ENCODE data around the gene CENPF. TPM values are rescaled to one million over a fixed set of nuclear protein-coding genes. Genes with fewer than 3 reads are reported as not detected.

Gene CENPF
- polyA plus RNA-seq, 1 donor from 2014 or later = 5.4 TPM

DNA sequence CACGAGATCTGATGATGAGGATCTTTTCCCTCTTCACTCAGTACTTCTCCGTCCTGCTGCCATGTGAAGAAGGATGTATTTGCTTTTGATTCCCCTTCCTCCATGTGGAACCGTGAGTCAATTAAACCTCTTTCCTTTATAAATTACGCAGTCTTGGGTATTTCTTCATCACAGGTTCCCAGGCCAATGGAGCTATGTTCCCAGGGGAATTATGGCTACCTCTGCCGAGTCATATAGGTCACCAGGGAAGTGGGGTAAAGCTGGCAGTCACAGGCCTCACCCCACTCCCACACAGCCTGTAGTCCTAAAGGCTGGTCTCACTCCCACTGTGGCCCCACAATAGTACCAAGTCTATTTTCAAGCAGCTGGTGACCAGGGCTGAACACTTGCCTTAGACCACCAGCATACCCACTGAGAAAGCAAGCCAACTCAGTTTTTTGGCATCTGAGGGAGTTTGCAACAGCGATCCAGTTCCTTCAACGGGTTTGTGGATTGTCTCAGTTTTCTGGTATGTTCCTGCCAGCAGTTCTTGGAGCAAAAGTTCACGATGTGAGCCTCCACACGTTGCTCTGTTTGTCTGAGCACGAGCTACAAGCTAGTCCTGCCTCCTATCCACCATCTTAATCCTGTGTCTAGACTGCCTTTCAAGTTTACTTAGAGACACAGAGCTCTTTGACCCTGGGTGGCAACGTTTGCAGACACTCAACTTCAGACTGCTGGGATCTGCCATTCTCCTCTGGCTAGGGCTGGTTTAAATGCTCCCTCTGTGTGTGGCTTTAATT, 104.5 kb downstream of the CENPF start:
- Histone ChIP-seq H3K4me3 (ENCODE audit: low read length) (no peak overlapping the region), H2AFZ (ENCODE audit: low read depth, low read length) (no peak overlapping the region), H3K4me2 (ENCODE audit: low read length) (no peak overlapping the region), H3K79me2 (replicated peaks; ENCODE audit: insufficient read depth, low read length) (no peaks in the 10 kb centered on the region), H3K9me2 (ENCODE audit: insufficient read depth, low read length) (no peaks in the 10 kb centered on the region), H3K27ac (ENCODE audit: low read length) (no peak overlapping the region), H4K20me1 (ENCODE audit: insufficient read depth) (no peaks in the 10 kb centered on the region), H3F3A (ENCODE audit: insufficient read depth, low read length, poor library complexity, severe bottlenecking) (no peaks in the 10 kb centered on the region), H3K9me3 (ENCODE audit: low read length) (no peaks in the 10 kb centered on the region), H3K9ac (ENCODE audit: low read length) (no peak overlapping the region), H3K27me3 (ENCODE audit: insufficient read depth, low read depth, low read length) (no peaks in the 10 kb centered on the region), H3K36me3 (ENCODE audit: insufficient read depth, low read length) (no peaks in the 10 kb centered on the region)
- TF ChIP-seq RAD21 (conservative IDR thresholded peaks at IDR 0.05) (no peak), SMC3 (conservative IDR thresholded peaks at IDR 0.05; ENCODE audit: poor library complexity) (no peak), EZH2 (IDR thresholded peaks at IDR 0.05; ENCODE audit: borderline replicate concordance, insufficient read depth, low read length, poor library complexity, severe bottlenecking) (no peak), TAF1 (IDR thresholded peaks at IDR 0.05; ENCODE audit: low read depth) (no peak), MXI1 (conservative IDR thresholded peaks at IDR 0.05; ENCODE audit: poor library complexity, severe bottlenecking) (no peak), POLR2AphosphoS5 (IDR thresholded peaks at IDR 0.05) (no peak), EP300 (conservative IDR thresholded peaks at IDR 0.05; ENCODE audit: poor library complexity, severe bottlenecking) (no peak)
- TF ChIP-seq, protein P1, sequence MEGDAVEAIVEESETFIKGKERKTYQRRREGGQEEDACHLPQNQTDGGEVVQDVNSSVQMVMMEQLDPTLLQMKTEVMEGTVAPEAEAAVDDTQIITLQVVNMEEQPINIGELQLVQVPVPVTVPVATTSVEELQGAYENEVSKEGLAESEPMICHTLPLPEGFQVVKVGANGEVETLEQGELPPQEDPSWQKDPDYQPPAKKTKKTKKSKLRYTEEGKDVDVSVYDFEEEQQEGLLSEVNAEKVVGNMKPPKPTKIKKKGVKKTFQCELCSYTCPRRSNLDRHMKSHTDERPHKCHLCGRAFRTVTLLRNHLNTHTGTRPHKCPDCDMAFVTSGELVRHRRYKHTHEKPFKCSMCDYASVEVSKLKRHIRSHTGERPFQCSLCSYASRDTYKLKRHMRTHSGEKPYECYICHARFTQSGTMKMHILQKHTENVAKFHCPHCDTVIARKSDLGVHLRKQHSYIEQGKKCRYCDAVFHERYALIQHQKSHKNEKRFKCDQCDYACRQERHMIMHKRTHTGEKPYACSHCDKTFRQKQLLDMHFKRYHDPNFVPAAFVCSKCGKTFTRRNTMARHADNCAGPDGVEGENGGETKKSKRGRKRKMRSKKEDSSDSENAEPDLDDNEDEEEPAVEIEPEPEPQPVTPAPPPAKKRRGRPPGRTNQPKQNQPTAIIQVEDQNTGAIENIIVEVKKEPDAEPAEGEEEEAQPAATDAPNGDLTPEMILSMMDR (IDR thresholded peaks at IDR 0.05; ENCODE audit: poor library complexity, severe bottlenecking) = no peak
- TF ChIP-seq, protein P2, sequence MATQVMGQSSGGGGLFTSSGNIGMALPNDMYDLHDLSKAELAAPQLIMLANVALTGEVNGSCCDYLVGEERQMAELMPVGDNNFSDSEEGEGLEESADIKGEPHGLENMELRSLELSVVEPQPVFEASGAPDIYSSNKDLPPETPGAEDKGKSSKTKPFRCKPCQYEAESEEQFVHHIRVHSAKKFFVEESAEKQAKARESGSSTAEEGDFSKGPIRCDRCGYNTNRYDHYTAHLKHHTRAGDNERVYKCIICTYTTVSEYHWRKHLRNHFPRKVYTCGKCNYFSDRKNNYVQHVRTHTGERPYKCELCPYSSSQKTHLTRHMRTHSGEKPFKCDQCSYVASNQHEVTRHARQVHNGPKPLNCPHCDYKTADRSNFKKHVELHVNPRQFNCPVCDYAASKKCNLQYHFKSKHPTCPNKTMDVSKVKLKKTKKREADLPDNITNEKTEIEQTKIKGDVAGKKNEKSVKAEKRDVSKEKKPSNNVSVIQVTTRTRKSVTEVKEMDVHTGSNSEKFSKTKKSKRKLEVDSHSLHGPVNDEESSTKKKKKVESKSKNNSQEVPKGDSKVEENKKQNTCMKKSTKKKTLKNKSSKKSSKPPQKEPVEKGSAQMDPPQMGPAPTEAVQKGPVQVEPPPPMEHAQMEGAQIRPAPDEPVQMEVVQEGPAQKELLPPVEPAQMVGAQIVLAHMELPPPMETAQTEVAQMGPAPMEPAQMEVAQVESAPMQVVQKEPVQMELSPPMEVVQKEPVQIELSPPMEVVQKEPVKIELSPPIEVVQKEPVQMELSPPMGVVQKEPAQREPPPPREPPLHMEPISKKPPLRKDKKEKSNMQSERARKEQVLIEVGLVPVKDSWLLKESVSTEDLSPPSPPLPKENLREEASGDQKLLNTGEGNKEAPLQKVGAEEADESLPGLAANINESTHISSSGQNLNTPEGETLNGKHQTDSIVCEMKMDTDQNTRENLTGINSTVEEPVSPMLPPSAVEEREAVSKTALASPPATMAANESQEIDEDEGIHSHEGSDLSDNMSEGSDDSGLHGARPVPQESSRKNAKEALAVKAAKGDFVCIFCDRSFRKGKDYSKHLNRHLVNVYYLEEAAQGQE (IDR thresholded peaks at IDR 0.05; ENCODE audit: borderline replicate concordance) = no peak

DNA sequence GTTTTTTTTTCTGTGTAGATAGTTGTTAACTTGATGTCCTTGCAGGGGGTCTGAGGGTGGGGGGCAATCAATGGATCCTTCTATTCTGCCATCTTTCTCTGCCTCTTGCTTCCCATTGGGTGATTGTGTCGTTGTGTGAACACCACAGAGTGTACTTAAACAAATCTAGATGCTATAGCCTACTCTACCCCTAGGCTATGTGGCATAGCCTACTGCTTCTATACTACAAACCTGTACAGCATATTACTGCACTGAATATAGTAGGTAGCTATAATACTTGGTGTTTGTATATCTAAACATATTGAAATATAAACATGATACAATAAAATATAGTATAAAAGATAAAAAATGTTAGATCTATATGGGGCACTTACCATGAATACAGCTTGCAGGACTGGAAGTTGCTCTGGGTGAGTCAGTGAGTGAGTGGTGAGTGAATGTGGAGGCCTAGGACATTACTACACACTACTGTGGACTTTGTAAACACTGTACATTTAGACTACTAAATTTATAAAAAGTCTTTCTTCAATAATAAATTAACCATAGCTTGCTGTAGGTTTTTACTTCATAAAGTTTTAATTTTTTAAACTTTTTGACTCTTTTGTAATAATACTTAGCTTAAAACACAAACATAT, 105.4 kb downstream of the CENPF start:
- H3K9me3 ChIP-seq (ENCODE audit: low read length) = no peaks in the 10 kb centered on the region
- H4K20me1 ChIP-seq (ENCODE audit: insufficient read depth) = no peaks in the 10 kb centered on the region
- no peaks in the 10 kb centered on the region for H3F3A ChIP-seq (ENCODE audit: insufficient read depth, low read length, poor library complexity, severe bottlenecking)
- H2AFZ ChIP-seq (ENCODE audit: low read depth, low read length) = no peak overlapping the region
- H3K4me2 ChIP-seq (ENCODE audit: low read length) = no peak overlapping the region
- no peak overlapping the region for H3K27ac ChIP-seq (ENCODE audit: low read length)
- H3K36me3 ChIP-seq (ENCODE audit: insufficient read depth, low read length) = no peaks in the 10 kb centered on the region
- TF ChIP-seq EP300 (conservative IDR thresholded peaks at IDR 0.05; ENCODE audit: poor library complexity, severe bottlenecking) (no peak), RAD21 (conservative IDR thresholded peaks at IDR 0.05) (no peak), TAF1 (IDR thresholded peaks at IDR 0.05; ENCODE audit: low read depth) (no peak), SMC3 (conservative IDR thresholded peaks at IDR 0.05; ENCODE audit: poor library complexity) (no peak), MXI1 (conservative IDR thresholded peaks at IDR 0.05; ENCODE audit: poor library complexity, severe bottlenecking) (no peak), POLR2AphosphoS5 (IDR thresholded peaks at IDR 0.05) (no peak), EZH2 (IDR thresholded peaks at IDR 0.05; ENCODE audit: borderline replicate concordance, insufficient read depth, low read length, poor library complexity, severe bottlenecking) (no peak)
- TF ChIP-seq, protein P2 (IDR thresholded peaks at IDR 0.05; ENCODE audit: borderline replicate concordance) = no peak
- TF ChIP-seq, protein P1 (IDR thresholded peaks at IDR 0.05; ENCODE audit: poor library complexity, severe bottlenecking) = no peak
- no peaks in the 10 kb centered on the region for H3K9me2 ChIP-seq (ENCODE audit: insufficient read depth, low read length)
- no peak overlapping the region for H3K4me3 ChIP-seq (ENCODE audit: low read length)
- H3K9ac ChIP-seq (ENCODE audit: low read length) = no peak overlapping the region
- no peaks in the 10 kb centered on the region for H3K27me3 ChIP-seq (ENCODE audit: insufficient read depth, low read depth, low read length)
- H3K79me2 ChIP-seq (replicated peaks; ENCODE audit: insufficient read depth, low read length) = no peaks in the 10 kb centered on the region

Measured in neural cell (in vitro differentiated cells).